HG03432 (cell line): ENCODE data around the gene LY6G6C.

Source experiments
- ATAC-seq: cut with Tn5 transposase; IDR thresholded peaks from one replicate; pipeline ENCODE4 v1.9.1; 2021; ENCODE audit warnings: mild to moderate bottlenecking, moderate library complexity; ENCODE audit not compliant: unreplicated experiment

The LY6G6C gene, protein sequence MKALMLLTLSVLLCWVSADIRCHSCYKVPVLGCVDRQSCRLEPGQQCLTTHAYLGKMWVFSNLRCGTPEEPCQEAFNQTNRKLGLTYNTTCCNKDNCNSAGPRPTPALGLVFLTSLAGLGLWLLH

DNA sequence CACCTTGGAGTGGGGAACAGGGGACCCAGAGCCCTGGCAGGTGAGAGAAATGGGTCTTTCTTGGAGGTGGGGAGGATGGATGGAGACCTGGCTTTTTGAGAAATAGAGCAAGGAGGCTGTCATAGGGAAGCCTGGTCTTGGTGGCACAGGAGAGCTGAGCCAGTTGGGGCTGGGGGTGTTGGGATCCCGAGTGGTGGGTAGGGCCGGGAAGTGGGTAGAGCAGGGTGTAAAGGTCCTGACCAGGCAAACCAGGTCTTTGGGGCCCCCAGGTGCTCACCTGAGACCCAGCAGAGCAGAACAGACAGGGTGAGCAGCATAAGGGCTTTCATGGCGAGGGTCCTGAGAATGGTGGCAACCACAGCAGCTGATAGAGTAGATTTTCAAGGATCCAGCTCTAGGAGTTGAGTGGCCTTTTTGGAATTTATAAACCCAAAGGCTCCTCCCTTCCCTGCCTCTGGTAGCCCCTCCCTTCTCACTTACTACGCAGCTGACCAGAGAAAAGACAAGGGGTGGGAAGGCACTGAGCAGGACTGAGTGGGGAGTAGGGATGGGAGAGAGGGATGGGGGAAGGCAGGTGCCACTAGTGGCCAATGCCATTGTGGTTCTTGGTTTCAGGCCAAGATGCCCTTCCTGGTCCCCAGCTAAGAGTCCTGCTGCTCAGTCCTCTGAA, at the start of gene LY6G6C:
LY6G6C (minus strand) TSS at position 396 of the 670 bp plus-strand sequence; CDS start at position 329, 67 bp downstream.
- ATAC-seq: no peak

DNA sequence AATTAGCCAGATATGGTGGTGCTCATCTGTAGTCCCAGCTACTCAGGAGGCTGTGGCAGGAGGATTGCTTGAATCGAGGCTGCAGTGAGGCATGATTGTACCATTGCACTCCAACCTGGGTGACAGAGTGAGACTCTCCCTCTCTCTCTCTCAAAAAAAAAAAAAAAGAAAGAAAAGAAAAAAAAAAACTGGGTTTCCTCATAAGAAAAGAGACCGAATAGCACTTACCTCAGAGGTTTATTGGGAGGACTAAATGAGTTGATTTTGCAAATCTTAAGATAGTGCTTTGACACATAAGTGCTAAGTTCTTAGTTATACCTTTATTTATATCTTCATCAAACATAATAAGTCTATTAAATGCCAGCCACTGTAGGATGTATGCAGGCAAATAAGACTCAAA, 49.3 kb upstream of the LY6G6C start:
- no peak for ATAC-seq

DNA sequence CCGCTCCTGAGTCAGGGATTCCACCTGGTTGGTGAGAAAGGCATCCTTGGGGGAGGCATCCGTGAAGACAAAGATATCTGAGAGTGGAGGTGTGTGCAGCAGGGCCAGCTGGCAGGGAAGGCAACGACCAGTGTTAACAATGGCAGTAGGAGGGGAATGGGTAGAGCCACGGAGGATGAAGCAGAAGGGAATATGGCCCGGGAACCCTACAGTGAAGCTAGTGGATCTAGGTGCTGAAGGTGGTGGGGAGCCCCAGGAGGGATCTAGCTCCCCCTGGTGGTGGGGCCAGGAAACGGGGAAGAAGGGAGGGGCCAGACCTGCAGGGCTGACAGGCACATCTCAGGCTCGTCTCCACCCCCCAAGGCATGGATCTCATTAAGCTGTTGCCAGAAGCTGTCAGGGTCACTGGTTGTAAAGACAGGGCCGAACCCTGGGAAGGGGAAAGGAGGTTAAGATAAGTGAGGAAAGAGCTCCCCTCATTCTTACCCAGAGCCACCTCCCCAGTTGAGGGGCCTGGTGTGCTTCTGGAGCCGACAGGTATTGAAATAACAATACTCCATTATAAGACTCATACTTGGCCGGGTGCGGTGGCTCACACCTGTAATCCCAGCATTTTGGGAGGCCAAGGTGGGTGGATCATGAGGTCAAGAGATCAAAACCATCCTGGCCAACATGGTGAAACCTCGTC, 48.3 kb upstream of the LY6G6C start:
- no peak for ATAC-seq

DNA sequence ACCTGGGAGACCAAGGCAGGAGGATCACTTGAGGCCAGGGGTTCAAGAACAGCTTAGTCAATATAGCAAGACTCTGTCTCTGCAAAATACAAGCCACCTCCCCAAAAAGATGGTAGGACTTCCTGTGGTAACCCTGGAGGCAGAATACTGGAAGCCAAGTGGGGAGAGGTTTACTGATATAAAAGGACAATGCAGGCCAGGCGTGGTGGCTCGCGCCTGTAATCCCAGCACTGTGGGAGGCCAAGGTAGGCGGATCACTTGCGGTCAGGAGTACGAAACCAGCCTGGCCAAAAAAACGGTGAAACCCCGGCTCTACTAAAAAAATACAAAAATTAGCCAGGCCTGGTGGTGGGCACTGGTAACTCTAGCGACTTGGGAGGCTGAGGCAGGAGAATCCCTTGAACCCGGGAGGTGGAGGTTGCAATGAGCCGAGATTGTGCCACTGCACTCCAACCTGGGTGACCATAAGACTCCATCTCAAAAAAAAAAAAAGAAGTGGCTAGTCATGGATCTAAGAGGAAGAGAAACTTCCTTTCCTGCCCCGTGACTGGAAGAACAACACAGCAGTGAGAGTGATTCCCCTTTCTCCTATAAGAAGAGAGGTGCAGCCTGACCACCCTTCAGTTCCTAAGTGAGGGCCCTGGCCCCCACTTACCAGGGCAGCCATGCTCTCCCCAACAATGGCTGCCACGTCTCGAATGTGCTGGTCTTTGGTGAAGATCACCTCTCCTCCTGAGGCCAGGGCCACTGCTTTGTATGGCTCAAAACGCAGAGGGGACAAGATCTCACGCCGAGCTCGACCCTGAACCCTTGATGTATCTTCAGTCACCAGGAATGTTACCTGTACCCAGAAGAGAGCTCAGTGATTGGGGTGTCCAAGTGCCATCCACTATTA, 47.1 kb upstream of the LY6G6C start:
- no peak for ATAC-seq

DNA sequence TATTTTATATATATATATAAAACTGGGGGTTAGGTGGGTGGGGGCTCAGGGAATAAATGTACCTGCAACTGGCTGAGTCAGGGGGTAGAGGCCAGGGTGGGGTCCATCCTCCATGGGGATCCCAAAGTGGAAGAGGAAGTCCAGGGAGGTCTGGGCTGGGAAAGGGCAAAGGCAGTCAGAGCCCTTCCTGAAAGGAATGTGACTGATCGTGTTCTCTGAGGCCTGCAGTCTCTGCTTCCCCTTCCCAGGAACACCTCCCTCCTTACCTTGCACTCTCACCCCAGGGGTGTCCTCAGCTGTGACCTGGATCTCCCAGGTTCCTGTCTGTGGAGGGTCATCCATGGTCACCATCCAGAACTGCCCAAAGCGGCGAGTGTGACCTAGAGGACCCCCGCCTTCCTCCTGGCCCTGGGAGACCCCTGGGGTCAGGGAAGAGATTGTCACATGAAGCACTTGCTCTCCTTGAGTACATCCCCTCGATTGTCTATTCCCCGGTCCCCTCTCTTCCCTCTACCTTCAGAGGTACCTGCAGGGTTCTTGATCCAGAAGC, 45.6 kb upstream of the LY6G6C start:
- ATAC-seq: no peak

DNA sequence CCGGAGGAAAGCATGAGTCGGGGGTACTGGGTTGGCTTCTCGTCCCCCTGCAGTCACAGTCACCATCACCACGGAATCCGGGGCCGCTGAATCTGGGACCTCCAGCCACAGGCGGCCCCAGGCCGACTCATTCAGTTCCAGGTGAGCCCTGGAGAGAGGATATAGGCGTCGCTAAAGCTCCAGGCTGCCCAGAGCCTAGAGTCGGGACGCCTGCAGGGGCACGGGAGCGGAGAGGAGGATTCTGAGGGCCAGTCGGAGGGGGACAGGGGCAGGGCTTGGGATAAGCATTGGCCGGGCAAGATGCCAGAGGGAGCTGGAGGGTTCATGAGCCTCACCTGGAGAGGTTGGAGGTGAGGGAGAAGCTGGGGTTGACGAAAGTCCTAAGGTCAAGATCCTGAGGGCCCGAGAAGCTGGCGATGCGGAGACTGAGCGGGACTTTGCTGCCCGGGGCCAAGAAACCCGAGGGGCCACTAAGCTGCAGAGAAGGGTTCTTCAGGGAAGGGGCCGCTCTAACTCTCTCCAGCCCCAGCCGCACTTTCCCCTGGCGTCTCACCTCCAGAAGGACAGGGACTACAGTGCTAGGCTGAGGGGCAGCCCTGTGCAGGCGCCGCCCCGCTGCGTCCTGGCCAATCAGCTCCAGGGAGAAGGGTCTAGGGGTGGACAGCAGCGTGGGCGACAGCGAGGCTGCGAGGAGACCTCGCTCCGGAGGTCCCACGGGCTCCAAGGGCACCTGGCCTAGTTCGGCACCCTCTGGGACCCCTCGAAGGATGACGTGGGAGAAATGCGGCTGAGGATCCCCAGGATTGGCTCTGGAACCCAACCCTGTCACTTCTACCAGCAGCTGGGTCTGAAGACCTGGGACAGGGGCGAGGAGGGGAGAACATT, 44.6 kb upstream of the LY6G6C start:
- ATAC-seq: no peak

DNA sequence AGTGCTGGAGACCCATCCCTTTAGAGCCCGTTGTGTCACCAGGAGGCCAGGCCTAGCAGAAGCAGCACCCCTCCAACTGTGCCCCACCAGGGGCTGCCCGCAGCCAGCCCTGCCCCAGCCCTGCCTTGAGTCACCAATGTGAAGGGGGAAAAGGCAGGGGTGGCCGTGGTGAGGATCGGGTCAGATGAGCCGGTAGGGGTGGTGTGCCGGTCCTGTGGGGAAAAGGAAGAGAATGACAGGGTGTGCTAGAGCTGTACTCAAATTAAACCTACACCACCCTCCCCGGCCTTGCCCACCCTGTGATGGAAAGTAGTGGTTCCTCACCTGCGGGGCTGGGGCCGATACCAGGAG, 44.0 kb upstream of the LY6G6C start:
- no peak for ATAC-seq

DNA sequence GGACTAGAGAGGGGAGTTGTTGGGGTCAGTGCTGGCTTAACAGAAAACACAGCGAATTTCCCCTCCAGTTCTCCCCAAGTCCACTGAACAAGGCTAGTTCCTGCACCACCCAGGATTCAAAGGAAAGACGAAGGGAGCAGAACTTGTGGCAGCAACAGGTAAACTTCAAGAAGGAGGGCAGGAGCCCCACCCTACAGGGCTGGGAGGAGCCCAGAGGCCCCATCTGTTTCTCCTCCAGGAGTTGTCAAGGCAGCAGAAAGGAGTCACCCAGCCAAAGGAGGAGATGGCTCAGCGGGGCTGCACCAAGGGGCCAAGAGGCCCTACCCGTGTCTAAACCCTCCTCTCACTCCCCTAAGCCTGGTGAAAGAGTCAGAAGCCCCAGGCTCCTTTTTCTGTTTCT, 42.7 kb upstream of the LY6G6C start:
- no peak for ATAC-seq

DNA sequence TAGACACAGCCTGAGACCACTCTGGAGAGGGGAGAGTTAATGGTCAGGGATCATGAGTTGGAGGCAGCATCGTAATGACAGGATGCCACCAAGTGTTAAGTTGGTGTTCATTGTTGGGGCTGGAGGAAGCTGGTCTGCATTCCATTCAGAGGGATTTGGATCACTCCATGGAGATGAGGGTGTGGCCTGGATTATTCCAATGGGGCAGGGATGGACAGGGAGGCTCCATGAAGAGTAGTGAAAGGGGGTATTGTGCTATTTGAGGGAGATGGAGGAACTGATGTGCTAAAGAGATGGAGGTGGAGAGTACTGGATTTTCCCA, 42.0 kb upstream of the LY6G6C start:
- no peak for ATAC-seq

DNA sequence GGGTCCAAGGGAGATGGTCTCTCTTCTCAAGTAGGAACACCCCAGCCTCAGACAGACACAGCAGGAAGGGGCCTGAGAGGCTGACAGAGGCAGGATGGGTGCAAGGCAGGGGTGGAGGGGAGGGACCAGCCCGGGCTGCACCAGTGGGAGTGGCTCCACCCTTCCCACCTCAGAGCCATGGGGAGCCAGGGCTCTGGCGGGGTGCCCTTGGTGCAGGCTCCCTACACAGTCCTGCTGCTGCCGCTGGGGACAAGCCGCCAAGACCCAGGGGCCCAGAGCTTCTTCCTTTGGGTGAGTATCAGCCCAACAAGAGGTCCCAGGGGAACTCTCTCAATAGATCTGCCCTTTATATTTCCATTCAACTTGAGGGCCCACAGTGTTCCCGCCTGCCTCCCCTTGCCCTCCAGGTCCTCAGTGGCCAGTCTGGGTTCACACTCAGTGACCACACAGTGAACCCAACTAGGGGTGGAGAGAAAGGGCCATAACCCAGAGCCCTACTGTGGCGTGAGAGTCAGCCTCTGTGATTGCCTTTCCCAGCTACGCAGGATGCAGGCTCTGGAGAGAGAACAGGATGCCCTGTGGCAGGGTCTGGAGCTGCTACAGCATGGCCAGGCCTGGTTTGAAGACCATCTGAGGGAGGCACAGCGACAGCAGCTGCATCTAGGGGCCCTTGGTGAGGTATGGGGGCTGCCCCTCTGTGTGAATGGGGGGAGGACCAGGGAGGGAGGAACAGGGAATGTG, 41.5 kb upstream of the LY6G6C start:
- no peak for ATAC-seq

DNA sequence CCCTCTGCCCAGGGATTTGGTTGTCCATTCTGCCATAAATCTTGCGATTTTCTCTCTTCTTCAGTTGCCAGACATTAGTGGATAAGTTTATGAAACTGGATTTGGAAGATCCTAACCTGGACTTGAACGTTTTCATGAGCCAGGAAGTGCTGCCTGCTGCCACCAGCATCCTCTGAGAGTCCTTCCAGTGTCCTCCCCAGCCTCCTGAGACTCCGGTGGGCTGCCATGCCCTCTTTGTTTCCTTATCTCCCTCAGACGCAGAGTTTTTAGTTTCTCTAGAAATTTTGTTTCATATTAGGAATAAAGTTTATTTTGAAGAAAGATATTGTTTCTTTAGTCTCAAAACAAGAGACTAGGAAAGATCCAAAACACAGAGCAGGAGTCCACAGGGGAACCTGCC, 40.8 kb upstream of the LY6G6C start, which contains the start of gene SAPCD1:
SAPCD1 (plus strand) TSS at position 301 of the 400 bp plus-strand sequence. CDS start 399 bp downstream, outside the sequence.
- ATAC-seq: no peak

DNA sequence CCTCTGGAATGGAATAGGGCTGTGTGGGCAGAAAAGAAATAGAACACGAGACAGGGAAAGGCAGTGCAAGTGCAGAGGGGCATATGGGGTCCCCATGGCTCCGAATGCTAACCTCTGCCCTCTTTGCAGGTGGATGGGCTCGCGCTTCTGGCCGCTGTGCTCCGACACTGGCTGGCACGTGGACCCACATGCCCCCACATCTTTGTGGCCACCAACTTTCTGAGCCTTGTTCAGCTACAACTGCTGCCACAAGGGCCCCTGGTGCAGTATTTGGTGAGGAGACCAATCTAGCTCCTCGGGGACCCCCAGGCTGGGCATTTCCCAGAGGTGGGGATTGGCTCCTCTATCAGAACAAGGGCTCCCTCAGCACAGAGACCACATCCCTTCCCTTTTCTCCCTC, 39.8 kb upstream of the LY6G6C start:
- no peak for ATAC-seq

DNA sequence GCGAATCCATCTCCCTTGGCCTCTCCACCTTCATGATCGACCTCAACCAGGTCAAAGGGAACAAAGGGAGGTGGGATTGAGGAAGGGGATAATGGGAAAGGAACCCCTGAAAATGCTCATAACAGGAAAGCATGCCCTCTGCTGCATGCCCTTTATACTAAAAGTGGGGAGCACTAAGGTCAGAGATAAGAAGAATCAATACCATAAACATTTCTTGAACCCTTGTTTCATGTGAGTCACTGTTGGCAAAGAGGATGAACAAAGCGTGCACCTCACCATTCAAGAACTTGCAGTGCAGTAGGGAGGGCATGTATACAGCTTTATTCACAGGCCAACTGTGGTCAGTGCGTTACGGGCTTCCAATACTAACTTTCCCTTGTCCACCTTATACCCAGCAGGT, 39.2 kb upstream of the LY6G6C start:
- ATAC-seq: no peak

DNA sequence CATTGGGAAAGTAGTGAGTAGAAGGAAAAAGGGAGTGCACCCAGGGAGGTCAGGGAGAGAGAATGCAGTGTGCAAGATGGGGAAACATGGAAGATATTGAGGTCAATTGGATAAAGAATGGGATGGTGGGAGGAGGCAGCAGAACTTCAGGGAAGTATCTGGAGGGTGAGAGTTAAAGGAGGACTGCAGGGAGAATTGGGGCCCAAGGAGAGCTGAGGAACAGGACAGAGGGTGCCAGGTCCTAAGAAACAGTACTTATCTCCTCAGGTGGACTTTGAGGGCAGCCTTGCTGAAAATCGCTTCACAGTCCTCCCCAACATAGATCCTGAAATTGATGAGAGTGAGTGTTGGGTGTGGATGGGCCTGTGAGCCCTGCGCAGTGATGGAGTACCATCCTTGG, 36.7 kb upstream of the LY6G6C start:
- ATAC-seq: no peak

DNA sequence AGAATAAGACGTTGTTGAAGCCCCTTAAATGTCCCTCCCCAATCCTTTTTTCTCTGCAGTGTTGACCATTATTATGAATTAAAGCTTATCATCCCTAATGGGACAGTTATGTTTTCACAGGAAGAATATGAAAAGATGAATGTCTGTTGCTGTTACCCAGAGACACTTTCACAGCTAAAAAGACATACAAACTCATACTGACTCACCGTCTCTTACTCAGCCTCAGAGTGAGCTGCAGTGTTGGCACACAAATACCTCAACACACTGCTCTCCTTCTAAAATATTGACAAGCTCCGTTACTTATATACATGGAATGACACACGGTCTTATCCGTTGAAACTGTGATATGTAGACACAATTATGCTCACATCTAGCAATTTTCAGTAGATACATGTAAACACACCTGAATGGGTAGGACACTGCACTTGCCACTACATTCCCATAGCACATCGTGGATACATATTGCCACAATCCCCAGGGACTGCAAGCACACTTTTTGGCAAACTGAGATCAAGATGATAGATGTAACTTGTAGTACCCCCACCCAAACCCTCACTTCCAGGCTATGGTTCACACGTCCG, 31.3 kb upstream of the LY6G6C start:
- no peak for ATAC-seq

DNA sequence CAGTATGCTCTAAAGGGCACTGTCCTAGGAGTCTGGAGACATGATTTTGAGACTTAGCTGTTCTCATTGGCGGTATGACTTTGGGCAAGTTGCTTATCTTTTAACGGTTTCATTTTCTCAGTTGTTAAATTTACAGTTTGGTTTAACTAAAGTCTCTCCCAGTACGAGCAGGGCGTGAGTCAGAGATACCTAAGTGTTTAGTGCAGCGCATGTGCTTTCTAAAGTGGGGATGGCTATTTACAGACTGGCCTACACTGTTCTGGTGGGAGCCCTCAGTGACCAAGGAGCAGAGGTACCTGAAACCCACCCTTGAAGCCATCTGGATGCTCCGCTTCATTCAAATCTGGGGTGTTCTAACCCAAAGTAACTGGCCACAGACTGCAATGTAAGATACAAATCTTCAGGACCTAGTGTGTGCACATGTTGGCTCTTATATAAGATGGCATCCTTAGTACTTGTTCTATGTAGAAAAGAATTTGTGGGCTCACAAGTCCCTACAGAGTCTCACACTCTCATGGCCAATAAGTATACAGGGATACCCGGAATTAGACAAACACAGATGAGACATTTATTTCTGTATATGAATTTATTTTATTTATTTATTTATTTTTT, 29.0 kb upstream of the LY6G6C start:
- ATAC-seq: no peak

DNA sequence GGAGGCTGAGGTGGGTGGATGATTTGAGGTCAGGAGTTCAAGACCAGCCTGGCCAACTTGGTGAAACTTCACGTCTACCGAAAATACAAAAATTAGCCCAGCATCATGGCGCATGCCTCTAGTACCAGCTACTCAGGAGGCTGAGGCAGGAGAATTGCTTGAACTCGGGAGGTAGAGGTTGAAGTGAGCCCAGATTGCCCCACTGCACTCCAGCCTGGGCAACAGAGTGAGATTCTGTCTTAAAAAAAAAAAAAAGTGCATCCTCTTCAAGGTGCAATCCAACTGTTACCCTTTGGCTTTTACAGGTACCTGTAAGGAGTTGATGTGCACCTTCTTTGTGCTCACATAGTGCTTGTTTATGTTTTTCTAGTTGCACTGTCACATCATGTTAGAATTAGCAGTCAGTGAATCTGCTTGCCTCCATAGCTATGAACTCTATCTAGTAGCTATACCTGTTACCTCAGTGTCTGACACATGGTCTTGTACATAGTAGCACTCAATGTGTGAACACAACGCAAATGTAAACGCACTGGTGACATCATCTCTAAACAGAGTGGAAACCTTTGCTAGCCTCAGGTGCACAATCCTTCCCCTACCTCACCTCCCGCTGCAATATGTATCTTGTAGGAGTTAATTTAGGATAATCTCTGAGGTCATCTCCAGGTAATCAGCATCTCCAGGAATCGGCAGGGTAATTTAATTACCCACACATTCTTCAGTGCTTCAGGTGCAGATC, 27.9 kb upstream of the LY6G6C start:
- no peak for ATAC-seq

DNA sequence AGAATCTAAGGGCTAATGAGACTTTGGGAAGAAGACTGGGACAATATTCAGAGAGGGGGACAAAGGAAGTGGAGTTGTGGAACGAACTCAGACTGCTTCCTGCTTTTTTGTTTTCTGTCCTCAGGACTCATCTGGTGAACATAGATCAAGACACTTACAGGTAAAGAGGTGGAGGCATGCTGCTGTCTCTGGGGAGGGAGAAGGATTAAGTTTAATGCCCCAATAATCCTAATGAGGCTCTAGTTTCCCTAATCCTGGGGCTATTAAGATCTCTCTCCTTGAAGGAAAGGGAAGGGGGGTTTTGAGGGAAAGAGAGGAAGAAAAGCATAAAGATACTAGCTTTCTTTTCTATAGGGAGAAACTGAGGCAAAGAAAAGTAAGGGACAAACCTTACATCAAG, 22.9 kb upstream of the LY6G6C start:
- no peak for ATAC-seq
